Endothelial cell of umbilical vein (primary cell): ENCODE data around the gene CYSLTR2.

Experiments
- CTCF ChIP-seq, 2 donors: IDR thresholded peaks; 1 replicate in 1 of 2; 2 replicates in 1 of 2; pipeline ENCODE4 v1.5.1; 2011; ENCODE audit warnings: low read length in 2 of 2, mild to moderate bottlenecking in 2 of 2, moderate library complexity in 2 of 2, control low read depth in 1 of 2, inconsistent platforms in 1 of 2, low read depth in 1 of 2; ENCODE audit not compliant: insufficient read depth in 1 of 2; ENCODE audit errors: extremely low read depth in 1 of 2
- EZH2 ChIP-seq: IDR thresholded peaks from 2 replicates; pipeline ENCODE4 v1.6.1; 2012; ENCODE audit warnings: borderline replicate concordance, low read depth, mild to moderate bottlenecking, moderate library complexity, low read length, inconsistent platforms; ENCODE audit not compliant: severe bottlenecking
- FOS ChIP-seq: IDR thresholded peaks from 2 replicates; pipeline ENCODE4 v1.6.1; 2011; ENCODE audit warnings: mild to moderate bottlenecking, low read length, moderate library complexity, borderline replicate concordance; ENCODE audit not compliant: insufficient read depth
- GATA2 ChIP-seq: IDR thresholded peaks from 2 replicates; pipeline ENCODE4 v1.7.0; 2011; ENCODE audit warnings: low read depth, mild to moderate bottlenecking, moderate library complexity, mixed read lengths, low read length; ENCODE audit not compliant: insufficient read length, insufficient read depth
- JUN ChIP-seq: IDR thresholded peaks from 2 replicates; pipeline ENCODE4 v1.6.1; 2011; ENCODE audit warnings: borderline replicate concordance, low read depth; ENCODE audit not compliant: insufficient read length, insufficient read depth
- MYC ChIP-seq: IDR thresholded peaks from one replicate; pipeline ENCODE4 v1.6.1; 2011; ENCODE audit warnings: mild to moderate bottlenecking, low read depth, low read length
- POLR2A ChIP-seq: IDR thresholded peaks from 2 replicates; pipeline ENCODE4 v1.6.1; 2012; ENCODE audit warnings: low read depth, mild to moderate bottlenecking, control low read depth, low read length
- POLR2AphosphoS5 ChIP-seq: IDR thresholded peaks from 2 replicates; pipeline ENCODE4 v1.6.1; 2012; ENCODE audit warnings: low read depth, mild to moderate bottlenecking, control low read depth, low read length, moderate library complexity; ENCODE audit not compliant: insufficient read depth

DNA sequence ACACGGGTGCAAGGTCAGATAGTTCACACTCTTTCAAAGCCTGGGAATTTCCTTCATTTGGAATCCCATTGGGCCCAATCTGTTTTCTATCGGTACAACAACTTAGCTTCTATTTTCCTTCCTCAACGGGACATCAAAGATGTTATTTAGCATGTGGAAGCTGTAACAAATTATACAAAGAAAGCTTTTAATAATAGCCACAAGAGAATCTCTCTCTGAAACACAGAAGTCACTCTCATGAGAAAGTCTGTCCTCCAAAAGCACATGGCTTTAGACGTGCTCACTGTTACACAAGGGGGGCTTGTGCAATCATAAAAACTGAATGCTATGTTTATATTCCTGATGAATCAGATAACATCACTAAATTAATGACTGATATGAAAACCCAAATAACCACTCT, 28.9 kb upstream of the CYSLTR2 start:
- TF ChIP-seq POLR2A (no peak), GATA2 (no peak), MYC (no peak), POLR2AphosphoS5 (no peak), CTCF (IDR thresholded peaks at IDR 0.05; ENCODE audit: extremely low read depth in 1 of 2, insufficient read depth in 1 of 2, low read depth in 1 of 2, low read length in 2 of 2) (no peak), FOS (no peak), JUN (no peak), EZH2 (no peak)
